HG02852 (cell line): ENCODE results near the gene NREP.

Experiments used
- ATAC-seq: cut with Tn5 transposase; IDR thresholded peaks from one replicate; pipeline ENCODE4 v1.9.1; 2021; ENCODE audit warnings: mild to moderate bottlenecking, moderate library complexity; ENCODE audit not compliant: unreplicated experiment

The NREP gene

GRCh38 chr5:111765613-111766571 is 8.9 kb upstream of the NREP start:
- ATAC-seq: no peak

- no peak for ATAC-seq
Observed at GRCh38 chr5:111764019-111764418, 7.0 kb upstream of the NREP start.

- no peak for ATAC-seq
Observed at GRCh38 chr5:111762895-111763294, 5.9 kb upstream of the NREP start.

GRCh38 chr5:111758284-111758628 is 1.3 kb upstream of the NREP start:
- no peak for ATAC-seq

- peak; percentile 82 for ATAC-seq
Observed at GRCh38 chr5:111757355-111758283, 625 bp upstream of the NREP start.

GRCh38 chr5:111755942-111756381 is 1.0 kb downstream of the NREP start:
- no peak for ATAC-seq

GRCh38 chr5:111755345-111755941 is 1.6 kb downstream of the NREP start:
- ATAC-seq: no peak

GRCh38 chr5:111753884-111754589 is 3.0 kb downstream of the NREP start:
- ATAC-seq: no peak

GRCh38 chr5:111752426-111752965 is 4.5 kb downstream of the NREP start:
- no peak for ATAC-seq

GRCh38 chr5:111749303-111750026 is 7.5 kb downstream of the NREP start:
- ATAC-seq: no peak

GRCh38 chr5:111748304-111748763 is 8.7 kb downstream of the NREP start:
- no peak for ATAC-seq

GRCh38 chr5:111747337-111747736 is 9.7 kb downstream of the NREP start:
- no peak for ATAC-seq

GRCh38 chr5:111746791-111747190 is 10.2 kb downstream of the NREP start:
- ATAC-seq: no peak

- no peak for ATAC-seq
Observed at GRCh38 chr5:111745075-111745739, 11.8 kb downstream of the NREP start.

- no peak for ATAC-seq
Observed at GRCh38 chr5:111744455-111744854, 12.5 kb downstream of the NREP start.

GRCh38 chr5:111743988-111744387 is 13.0 kb downstream of the NREP start:
- ATAC-seq: no peak

GRCh38 chr5:111743512-111743911 is 13.5 kb downstream of the NREP start:
- ATAC-seq: no peak

- no peak for ATAC-seq
Observed at GRCh38 chr5:111742177-111742994, 14.6 kb downstream of the NREP start.
